ENCODE results near the gene AQP9. TPM values are rescaled to one million over a fixed set of nuclear protein-coding genes. Genes with fewer than 3 reads are reported as not detected.

Gene AQP9
- total RNA-seq, 1 experiment from 2014 or later: not detected

- DNase-seq (ENCODE audit: low read depth, low spot score): no peak
- ChIA-PET CTCF (no interaction called here), POLR2A (no interaction called here)
- in situ Hi-C loops (cut with HindIII; ENCODE audit: low pct_unique_long_range_greater_than_20kb, low sequenced_read_pairs) (no loop called here), intact Hi-C loops (cut with micrococcal nuclease; ENCODE audit: unreplicated experiment) (no loop called here)
- Histone ChIP-seq H3K27ac (ENCODE audit: low read length) (no peak overlapping the region), H3K4me3 (ENCODE audit: low read depth in 2 of 2, low read length in 2 of 2) (no peak overlapping the region), H3K36me3 (ENCODE audit: control insufficient read depth, insufficient read depth, low read length) (no peaks in the 10 kb centered on the region), H3K9me3 (ENCODE audit: control insufficient read depth, insufficient read depth, low read depth, low read length) (no peaks in the 10 kb centered on the region), H3K4me1 (ENCODE audit: control insufficient read depth, insufficient read depth, low read length) (no peaks in the 10 kb centered on the region), H3K27me3 (ENCODE audit: control insufficient read depth, insufficient read depth, low read length) (0 out of 2 replicates have a peak, but pooled peaks cover 2% of the 10 kb centered on the region)
- no peak for ATAC-seq
- TF ChIP-seq POLR2AphosphoS5 (IDR thresholded peaks at IDR 0.05; ENCODE audit: low read depth, low read length) (no peak), CTCF (IDR thresholded peaks at IDR 0.05) (no peak), TCF7L2 (IDR thresholded peaks at IDR 0.05; ENCODE audit: low read depth, low read length) (no peak), REST (IDR thresholded peaks at IDR 0.05; ENCODE audit: insufficient read depth in 1 of 2, low read depth in 2 of 2, low read length in 1 of 2) (no peak), SIN3A (IDR thresholded peaks at IDR 0.05; ENCODE audit: borderline replicate concordance, insufficient read depth, low read depth, low read length) (no peak)
- no TSS peak for BruUV-seq (replicated peaks)
Observed at GRCh38 chr15:58114388-58114787, 23.8 kb upstream of the AQP9 start.

GRCh38 chr15:58114812-58115211 lies 23.4 kb upstream of the AQP9 start:
- 0 out of 2 replicates have a peak, but pooled peaks cover 2% of the 10 kb centered on the region for H3K27me3 ChIP-seq (ENCODE audit: control insufficient read depth, insufficient read depth, low read length)
- CTCF ChIA-PET: no interaction called here
- TF ChIP-seq REST (IDR thresholded peaks at IDR 0.05; ENCODE audit: insufficient read depth in 1 of 2, low read depth in 2 of 2, low read length in 1 of 2): no peak
- TF ChIP-seq CTCF (IDR thresholded peaks at IDR 0.05): no peak
- no peak for TF ChIP-seq SIN3A (IDR thresholded peaks at IDR 0.05; ENCODE audit: borderline replicate concordance, insufficient read depth, low read depth, low read length)
- ATAC-seq (no peak), DNase-seq (ENCODE audit: low read depth, low spot score) (no peak)
- H3K4me3 ChIP-seq (ENCODE audit: low read depth in 2 of 2, low read length in 2 of 2): no peak overlapping the region
- intact Hi-C loops (cut with micrococcal nuclease; ENCODE audit: unreplicated experiment) (loop anchor here (1.0 kb wide), 1 partner anchor 67 kb away; no protein-coding TSS in a partner anchor), in situ Hi-C loops (cut with HindIII; ENCODE audit: low pct_unique_long_range_greater_than_20kb, low sequenced_read_pairs) (no loop called here)
- no peaks in the 10 kb centered on the region for H3K9me3 ChIP-seq (ENCODE audit: control insufficient read depth, insufficient read depth, low read depth, low read length)
- H3K36me3 ChIP-seq (ENCODE audit: control insufficient read depth, insufficient read depth, low read length): no peaks in the 10 kb centered on the region
- no peaks in the 10 kb centered on the region for H3K4me1 ChIP-seq (ENCODE audit: control insufficient read depth, insufficient read depth, low read length)
- POLR2A ChIA-PET: no interaction called here
- BruUV-seq (replicated peaks): no TSS peak
- no peak overlapping the region for H3K27ac ChIP-seq (ENCODE audit: low read length)

Data from Panc1 (cell line).